Measurements from ENCODE around the gene CKM. TPM values are rescaled to one million over a fixed set of nuclear protein-coding genes. Genes with fewer than 3 reads are reported as not detected.
A peak's percentile ranks its signal among the peaks of the same experiment; 100 is the strongest.

Gene CKM
- total RNA-seq, 2 experiments from 2014 or later: not detected

GRCh38 chr19:45355402-45355801, 32.7 kb upstream of the CKM start:
- no peaks in the 10 kb centered on the region for H3K4me1 Mint-ChIP-seq (ENCODE audit: low read depth)
- TF ChIP-seq, protein P1, sequence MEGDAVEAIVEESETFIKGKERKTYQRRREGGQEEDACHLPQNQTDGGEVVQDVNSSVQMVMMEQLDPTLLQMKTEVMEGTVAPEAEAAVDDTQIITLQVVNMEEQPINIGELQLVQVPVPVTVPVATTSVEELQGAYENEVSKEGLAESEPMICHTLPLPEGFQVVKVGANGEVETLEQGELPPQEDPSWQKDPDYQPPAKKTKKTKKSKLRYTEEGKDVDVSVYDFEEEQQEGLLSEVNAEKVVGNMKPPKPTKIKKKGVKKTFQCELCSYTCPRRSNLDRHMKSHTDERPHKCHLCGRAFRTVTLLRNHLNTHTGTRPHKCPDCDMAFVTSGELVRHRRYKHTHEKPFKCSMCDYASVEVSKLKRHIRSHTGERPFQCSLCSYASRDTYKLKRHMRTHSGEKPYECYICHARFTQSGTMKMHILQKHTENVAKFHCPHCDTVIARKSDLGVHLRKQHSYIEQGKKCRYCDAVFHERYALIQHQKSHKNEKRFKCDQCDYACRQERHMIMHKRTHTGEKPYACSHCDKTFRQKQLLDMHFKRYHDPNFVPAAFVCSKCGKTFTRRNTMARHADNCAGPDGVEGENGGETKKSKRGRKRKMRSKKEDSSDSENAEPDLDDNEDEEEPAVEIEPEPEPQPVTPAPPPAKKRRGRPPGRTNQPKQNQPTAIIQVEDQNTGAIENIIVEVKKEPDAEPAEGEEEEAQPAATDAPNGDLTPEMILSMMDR (IDR thresholded peaks at IDR 0.05): no peak
- no peaks in the 10 kb centered on the region for H3K27me3 ChIP-seq (ENCODE audit: control insufficient read depth in 1 of 2, insufficient read depth in 2 of 2, low read length in 2 of 2)
- intact Hi-C loops (cut with DNase I, micrococcal nuclease): no loop called here
- no peaks in the 10 kb centered on the region for H3K27me3 Mint-ChIP-seq
- no peak for ATAC-seq (ENCODE audit: poor library complexity)
- no peak overlapping the region for H3K4me3 ChIP-seq (ENCODE audit: low read length)
- no peaks in the 10 kb centered on the region for H3K9me3 Mint-ChIP-seq
- ChIA-PET CTCF (interaction anchor here (0.8 kb wide), 1 partner anchor 84 kb away, joined by 3 read pairs; no protein-coding TSS in a partner anchor), POLR2A (no interaction called here)
- peaks cover 27% of the 10 kb centered on the region for H3K36me3 ChIP-seq (ENCODE audit: insufficient read depth, low read length)
- no peak overlapping the region for H3K27ac Mint-ChIP-seq
- no peak overlapping the region for H3K27ac ChIP-seq (ENCODE audit: low read depth in 1 of 2, low read length in 2 of 2)
- no peaks in the 10 kb centered on the region for H3K4me1 ChIP-seq (ENCODE audit: insufficient read depth, low read length)
- peaks cover 0 to 6% of the 10 kb centered on the region in 2 experiments for H3K9me3 ChIP-seq (ENCODE audit: control insufficient read depth in 1 of 2, insufficient read depth in 1 of 2, low read length in 2 of 2)
- H3K4me3 Mint-ChIP-seq: no peak overlapping the region
- no peak for DNase-seq
- peaks cover 39% of the 10 kb centered on the region for H3K36me3 Mint-ChIP-seq (ENCODE audit: low read depth)

DNA sequence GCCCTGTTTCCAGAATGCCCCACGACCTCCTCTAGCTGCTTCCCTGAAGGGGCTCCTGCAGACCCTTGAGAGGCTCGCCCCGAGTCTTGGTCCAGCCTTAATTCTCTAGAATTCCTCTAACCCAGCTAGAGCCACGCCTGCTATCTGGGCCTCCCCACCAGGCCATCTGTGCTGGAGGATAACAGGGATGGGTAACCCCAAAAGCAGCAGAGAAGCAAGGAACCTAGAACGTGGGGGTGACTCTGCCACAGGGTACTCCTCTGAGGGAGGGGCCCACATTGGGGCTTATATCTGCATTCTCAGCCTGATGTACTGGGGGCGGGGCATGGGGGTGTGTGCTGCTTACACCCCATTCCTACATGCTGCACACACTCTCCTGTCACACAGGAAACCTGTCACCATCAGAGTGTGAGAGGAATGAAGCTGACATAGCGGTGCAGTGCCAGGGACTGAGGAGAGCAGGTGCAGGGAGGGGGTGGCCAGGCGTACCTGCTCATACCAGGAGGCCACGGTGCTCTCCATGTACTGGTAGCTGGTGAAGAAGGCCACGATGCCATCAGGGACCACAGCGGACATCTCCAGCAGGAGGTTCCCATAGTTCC, 31.7 kb upstream of the CKM start:
- Mint-ChIP-seq H3K36me3 (ENCODE audit: low read depth) (peaks cover 45% of the 10 kb centered on the region), H3K4me3 (no peak overlapping the region), H3K9me3 (no peaks in the 10 kb centered on the region), H3K27ac (no peak overlapping the region), H3K27me3 (no peaks in the 10 kb centered on the region), H3K4me1 (ENCODE audit: low read depth) (no peaks in the 10 kb centered on the region)
- intact Hi-C loops (cut with DNase I, micrococcal nuclease): no loop called here
- TF ChIP-seq, protein P1 (IDR thresholded peaks at IDR 0.05): no peak
- POLR2A ChIA-PET: no interaction called here
- CTCF ChIA-PET: no interaction called here
- ATAC-seq (ENCODE audit: poor library complexity): no peak
- Histone ChIP-seq H3K9me3 (ENCODE audit: control insufficient read depth in 1 of 2, insufficient read depth in 1 of 2, low read length in 2 of 2) (peaks cover 0 to 6% of the 10 kb centered on the region in 2 experiments), H3K27ac (ENCODE audit: low read depth in 1 of 2, low read length in 2 of 2) (no peak overlapping the region), H3K4me1 (ENCODE audit: insufficient read depth, low read length) (no peaks in the 10 kb centered on the region), H3K36me3 (ENCODE audit: insufficient read depth, low read length) (peaks cover 27% of the 10 kb centered on the region), H3K27me3 (ENCODE audit: control insufficient read depth in 1 of 2, insufficient read depth in 2 of 2, low read length in 2 of 2) (no peaks in the 10 kb centered on the region), H3K4me3 (ENCODE audit: low read length) (no peak overlapping the region)
- DNase-seq: no peak

GRCh38 chr19:45352914-45353796, 30.5 kb upstream of the CKM start:
- H3K27me3 ChIP-seq (ENCODE audit: control insufficient read depth in 1 of 2, insufficient read depth in 2 of 2, low read length in 2 of 2): no peaks in the 10 kb centered on the region
- no peaks in the 10 kb centered on the region for H3K4me1 Mint-ChIP-seq (ENCODE audit: low read depth)
- DNase-seq: peak in 1 of 14 experiments; percentile 13
- ChIA-PET CTCF (no interaction called here), POLR2A (no interaction called here)
- H3K4me3 Mint-ChIP-seq: no peak overlapping the region
- H3K27ac ChIP-seq (ENCODE audit: low read depth in 1 of 2, low read length in 2 of 2): no peak overlapping the region
- no peak overlapping the region for H3K27ac Mint-ChIP-seq
- no peaks in the 10 kb centered on the region for H3K9me3 Mint-ChIP-seq
- no peaks in the 10 kb centered on the region for H3K27me3 Mint-ChIP-seq
- H3K4me1 ChIP-seq (ENCODE audit: insufficient read depth, low read length): no peaks in the 10 kb centered on the region
- H3K36me3 ChIP-seq (ENCODE audit: insufficient read depth, low read length): peaks cover 22% of the 10 kb centered on the region
- no peak overlapping the region for H3K4me3 ChIP-seq (ENCODE audit: low read length)
- ATAC-seq (ENCODE audit: poor library complexity): no peak
- intact Hi-C loops (cut with DNase I, micrococcal nuclease): no loop called here
- peaks cover 0 to 6% of the 10 kb centered on the region in 2 experiments for H3K9me3 ChIP-seq (ENCODE audit: control insufficient read depth in 1 of 2, insufficient read depth in 1 of 2, low read length in 2 of 2)
- peaks cover 35% of the 10 kb centered on the region for H3K36me3 Mint-ChIP-seq (ENCODE audit: low read depth)
- TF ChIP-seq, protein P1 (IDR thresholded peaks at IDR 0.05): no peak

Measured in CD4-positive, alpha-beta T cell (primary cell).